D721Med (cell line): ENCODE results near the gene ZC3H12D.

Experiments used
- DNase-seq: peaks from one replicate; pipeline ENCODE4 v3.0.0; 2011; ENCODE audit warnings: low spot score; ENCODE audit not compliant: insufficient read length
- FAIRE-seq: peaks from 2 replicates; lab custom pipeline; 2011; peaks lifted over from hg19 to GRCh38; lab: Jason Lieb, UNC
- TF ChIP-seq, protein P1 (sequence below): IDR thresholded peaks from 2 replicates; pipeline ENCODE4 v1.5.1; 2012; ENCODE audit warnings: mild to moderate bottlenecking, control low read depth; ENCODE audit not compliant: insufficient read depth; ENCODE audit errors: missing control alignments

Gene ZC3H12D

DNA sequence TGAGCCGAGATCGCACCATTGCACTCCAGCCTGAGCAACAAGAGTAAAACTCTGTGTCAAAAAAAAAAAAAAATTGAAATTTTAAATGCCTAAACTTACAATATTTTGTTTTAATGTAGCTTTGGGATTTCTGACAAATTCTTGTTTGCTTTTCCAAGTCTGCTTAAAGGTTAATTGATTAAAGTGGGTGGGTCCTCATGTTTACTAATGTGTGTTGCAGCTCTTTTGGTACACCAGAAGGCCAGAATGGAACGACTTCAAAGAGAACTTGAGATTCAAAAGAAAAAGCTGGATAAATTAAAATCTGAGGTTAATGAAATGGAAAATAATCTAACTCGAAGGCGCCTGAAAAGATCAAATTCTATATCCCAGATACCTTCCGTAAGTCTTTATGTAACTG is 87.4 kb downstream of the ZC3H12D start:
- no peak for DNase-seq
- FAIRE-seq, result no peak

More for the DNA sequence above, 87.4 kb downstream of the ZC3H12D start:
- TF ChIP-seq, protein P1, sequence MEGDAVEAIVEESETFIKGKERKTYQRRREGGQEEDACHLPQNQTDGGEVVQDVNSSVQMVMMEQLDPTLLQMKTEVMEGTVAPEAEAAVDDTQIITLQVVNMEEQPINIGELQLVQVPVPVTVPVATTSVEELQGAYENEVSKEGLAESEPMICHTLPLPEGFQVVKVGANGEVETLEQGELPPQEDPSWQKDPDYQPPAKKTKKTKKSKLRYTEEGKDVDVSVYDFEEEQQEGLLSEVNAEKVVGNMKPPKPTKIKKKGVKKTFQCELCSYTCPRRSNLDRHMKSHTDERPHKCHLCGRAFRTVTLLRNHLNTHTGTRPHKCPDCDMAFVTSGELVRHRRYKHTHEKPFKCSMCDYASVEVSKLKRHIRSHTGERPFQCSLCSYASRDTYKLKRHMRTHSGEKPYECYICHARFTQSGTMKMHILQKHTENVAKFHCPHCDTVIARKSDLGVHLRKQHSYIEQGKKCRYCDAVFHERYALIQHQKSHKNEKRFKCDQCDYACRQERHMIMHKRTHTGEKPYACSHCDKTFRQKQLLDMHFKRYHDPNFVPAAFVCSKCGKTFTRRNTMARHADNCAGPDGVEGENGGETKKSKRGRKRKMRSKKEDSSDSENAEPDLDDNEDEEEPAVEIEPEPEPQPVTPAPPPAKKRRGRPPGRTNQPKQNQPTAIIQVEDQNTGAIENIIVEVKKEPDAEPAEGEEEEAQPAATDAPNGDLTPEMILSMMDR, result no peak
